ENCODE measurements around the gene LENG8.

Gene LENG8

GRCh38 chr19:54416695-54417491, 32.1 kb upstream of the LENG8 start:
- H2AFZ ChIP-seq (ENCODE audit: low read length): peak overlapping the region; percentile 87
- H2BK120ac ChIP-seq (ENCODE audit: low read depth, low read length): no peak overlapping the region
- 100% methylated on average over 2 of the region's 44 CpGs; no CpG with 5 or more reads in 1 of the 2 donors for WGBS, 2 donors (ENCODE audit: extremely low coverage in 2 of 2, insufficient read length in 2 of 2, insufficient replicate concordance in 1 of 2)
- no peak overlapping the region for H2BK12ac ChIP-seq (ENCODE audit: low read length)
- peaks cover 16 to 20% of the 10 kb centered on the region in 2 donors for H3K36me3 ChIP-seq (replicated peaks in 1 of 2; ENCODE audit: control insufficient read depth in 2 of 2, insufficient read depth in 2 of 2, low read length in 2 of 2)
- peaks cover 36 to 51% of the 10 kb centered on the region in 2 donors for H3K4me1 ChIP-seq (ENCODE audit: control insufficient read depth in 2 of 2, insufficient read depth in 1 of 2, low read depth in 1 of 2, low read length in 2 of 2)
- H3K4ac ChIP-seq (ENCODE audit: low read length): no peak overlapping the region
- H2BK15ac ChIP-seq (ENCODE audit: low read length): peak overlapping the region; percentile 69
- peak overlapping the region; percentile 97 for H3K18ac ChIP-seq (ENCODE audit: low read length)
- no peak for DNase-seq (ENCODE audit: low spot score)
- peak overlapping the region; percentile 44 for H2AK5ac ChIP-seq (ENCODE audit: low read depth, low read length)
- peak overlapping the region; percentile 98 for H3K14ac ChIP-seq (ENCODE audit: low read length)
- H4K91ac ChIP-seq (ENCODE audit: low read depth, low read length, poor library complexity): no peak overlapping the region
- peak overlapping the region; percentile 90 for H3K23ac ChIP-seq (ENCODE audit: low read depth, low read length, poor library complexity)
- H4K8ac ChIP-seq (ENCODE audit: low read depth, low read length): peak overlapping the region; percentile 90
- peaks cover 18% of the 10 kb centered on the region for H3K79me1 ChIP-seq (ENCODE audit: low read depth, low read length)
- H3K9ac ChIP-seq (ENCODE audit: low read depth, low read length, poor library complexity): peak overlapping the region; percentile 97
- H2BK5ac ChIP-seq (ENCODE audit: low read length): peak overlapping the region; percentile 96
- peak overlapping the region; percentile 78 to 94 for H3K4me3 ChIP-seq (ENCODE audit: low read length in 2 of 2)
- peak overlapping the region; percentile 88 for H3K4me2 ChIP-seq (ENCODE audit: insufficient read depth, low read length, poor library complexity, severe bottlenecking)
- peaks cover 0 to 8% of the 10 kb centered on the region in 2 donors for H3K9me3 ChIP-seq (replicated peaks in 1 of 2; ENCODE audit: control insufficient read depth in 2 of 2, insufficient read depth in 1 of 2, low read depth in 1 of 2, low read length in 2 of 2)
- H3K27me3 ChIP-seq (ENCODE audit: control insufficient read depth in 3 of 3, insufficient read depth in 3 of 3, low read depth in 1 of 3, low read length in 3 of 3): no peaks in the 10 kb centered on the region
- H3K27ac ChIP-seq (replicated peaks; ENCODE audit: low read length): peak overlapping the region; percentile 91

DNA sequence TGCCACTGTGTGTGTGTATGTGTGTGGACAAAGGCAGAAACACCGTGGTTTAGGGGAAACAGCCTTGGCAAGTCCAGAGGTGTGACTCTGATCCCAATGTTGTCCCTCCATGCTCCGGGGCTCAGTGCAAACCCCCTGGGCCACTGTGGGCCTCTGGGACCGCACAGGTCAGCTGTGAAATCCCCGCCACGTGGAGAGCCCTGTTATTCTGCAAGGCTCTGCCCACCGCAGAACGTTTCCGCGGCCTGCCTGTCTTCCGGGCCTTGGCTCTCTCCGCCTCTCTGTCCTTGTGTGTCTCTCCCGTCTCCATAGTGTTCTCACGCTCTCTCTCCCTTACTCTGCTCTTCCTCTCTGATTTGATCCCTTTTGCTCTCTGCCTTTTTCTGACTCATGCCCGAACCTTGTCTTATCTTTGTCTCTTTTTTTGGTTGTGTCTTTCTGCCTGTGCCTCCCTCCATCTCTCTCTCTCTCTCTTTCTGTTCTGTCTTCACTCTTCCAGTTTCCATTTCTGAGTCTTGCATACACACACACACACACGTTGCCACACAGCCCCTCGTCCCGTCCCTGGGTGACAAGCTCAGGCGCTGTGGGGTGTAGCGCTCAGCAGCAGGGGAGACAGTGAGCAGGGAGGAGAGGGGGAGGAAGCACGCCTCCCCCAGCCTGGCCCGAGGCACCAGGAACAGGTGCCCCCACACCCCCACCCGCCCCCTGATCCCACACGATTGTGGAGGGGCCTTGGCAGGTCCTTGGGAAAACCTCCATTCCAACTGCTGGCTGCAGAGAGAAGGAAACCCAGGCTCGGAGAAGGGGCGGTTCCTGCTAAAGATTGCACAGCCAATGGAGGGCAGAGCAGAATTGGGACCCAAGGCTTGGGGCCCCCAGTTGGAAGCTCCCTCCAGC, 30.7 kb upstream of the LENG8 start:
- H3K18ac ChIP-seq (ENCODE audit: low read length): peak overlapping the region; percentile 97
- H3K4me1 ChIP-seq (ENCODE audit: control insufficient read depth in 2 of 2, insufficient read depth in 1 of 2, low read depth in 1 of 2, low read length in 2 of 2): peaks cover 42 to 53% of the 10 kb centered on the region in 2 donors
- H2BK5ac ChIP-seq (ENCODE audit: low read length): peak overlapping the region; percentile 97
- peak overlapping the region; percentile 16 for H2BK12ac ChIP-seq (ENCODE audit: low read length)
- H3K9ac ChIP-seq (ENCODE audit: low read depth, low read length, poor library complexity): peak overlapping the region; percentile 97
- H3K23ac ChIP-seq (ENCODE audit: low read depth, low read length, poor library complexity): peak overlapping the region; percentile 2
- peaks cover 25% of the 10 kb centered on the region for H3K79me1 ChIP-seq (ENCODE audit: low read depth, low read length)
- no CpG with 5 or more reads among the region's 25 CpGs for WGBS, 2 donors (ENCODE audit: extremely low coverage in 2 of 2, insufficient read length in 2 of 2, insufficient replicate concordance in 1 of 2)
- peak overlapping the region; percentile 90 for H2BK120ac ChIP-seq (ENCODE audit: low read depth, low read length)
- peak overlapping the region; percentile 99 for H2AK5ac ChIP-seq (ENCODE audit: low read depth, low read length)
- H2AFZ ChIP-seq (ENCODE audit: low read length): peak overlapping the region; percentile 60
- H3K27me3 ChIP-seq (ENCODE audit: control insufficient read depth in 3 of 3, insufficient read depth in 3 of 3, low read depth in 1 of 3, low read length in 3 of 3): no peaks in the 10 kb centered on the region
- peaks cover 27 to 28% of the 10 kb centered on the region in 2 donors for H3K36me3 ChIP-seq (replicated peaks in 1 of 2; ENCODE audit: control insufficient read depth in 2 of 2, insufficient read depth in 2 of 2, low read length in 2 of 2)
- peaks cover 0 to 8% of the 10 kb centered on the region in 2 donors for H3K9me3 ChIP-seq (replicated peaks in 1 of 2; ENCODE audit: control insufficient read depth in 2 of 2, insufficient read depth in 1 of 2, low read depth in 1 of 2, low read length in 2 of 2)
- H4K8ac ChIP-seq (ENCODE audit: low read depth, low read length): no peak overlapping the region
- H3K4me2 ChIP-seq (ENCODE audit: insufficient read depth, low read length, poor library complexity, severe bottlenecking): peak overlapping the region; percentile 60
- no peak overlapping the region for H3K4ac ChIP-seq (ENCODE audit: low read length)
- DNase-seq (ENCODE audit: low spot score): no peak
- peak overlapping the region; percentile 91 for H3K27ac ChIP-seq (replicated peaks; ENCODE audit: low read length)
- peak overlapping the region; percentile 19 to 31 for H3K4me3 ChIP-seq (ENCODE audit: low read length in 2 of 2)
- peak overlapping the region; percentile 86 for H2BK15ac ChIP-seq (ENCODE audit: low read length)
- H3K14ac ChIP-seq (ENCODE audit: low read length): no peak overlapping the region
- peak overlapping the region; percentile 99 for H4K91ac ChIP-seq (ENCODE audit: low read depth, low read length, poor library complexity)

GRCh38 chr19:54418930-54419800, 29.8 kb upstream of the LENG8 start:
- H3K9ac ChIP-seq (ENCODE audit: low read depth, low read length, poor library complexity): peak overlapping the region; percentile 78
- H2BK12ac ChIP-seq (ENCODE audit: low read length): peak overlapping the region; percentile 59
- peaks cover 42 to 53% of the 10 kb centered on the region in 2 donors for H3K4me1 ChIP-seq (ENCODE audit: control insufficient read depth in 2 of 2, insufficient read depth in 1 of 2, low read depth in 1 of 2, low read length in 2 of 2)
- H3K18ac ChIP-seq (ENCODE audit: low read length): peak overlapping the region; percentile 97
- H3K27ac ChIP-seq (replicated peaks; ENCODE audit: low read length): peak overlapping the region; percentile 91
- H2BK120ac ChIP-seq (ENCODE audit: low read depth, low read length): peak overlapping the region; percentile 90
- H3K14ac ChIP-seq (ENCODE audit: low read length): no peak overlapping the region
- H3K4me3 ChIP-seq (ENCODE audit: low read length in 2 of 2): no peak overlapping the region
- peaks cover 0 to 9% of the 10 kb centered on the region in 2 donors for H3K9me3 ChIP-seq (replicated peaks in 1 of 2; ENCODE audit: control insufficient read depth in 2 of 2, insufficient read depth in 1 of 2, low read depth in 1 of 2, low read length in 2 of 2)
- H3K4ac ChIP-seq (ENCODE audit: low read length): no peak overlapping the region
- WGBS, 2 donors (ENCODE audit: extremely low coverage in 2 of 2, insufficient read length in 2 of 2, insufficient replicate concordance in 1 of 2): no CpG with 5 or more reads among the region's 26 CpGs
- H2BK5ac ChIP-seq (ENCODE audit: low read length): peak overlapping the region; percentile 97
- DNase-seq (ENCODE audit: low spot score): no peak
- H3K79me1 ChIP-seq (ENCODE audit: low read depth, low read length): peaks cover 28% of the 10 kb centered on the region
- peak overlapping the region; percentile 99 for H4K91ac ChIP-seq (ENCODE audit: low read depth, low read length, poor library complexity)
- H3K27me3 ChIP-seq (ENCODE audit: control insufficient read depth in 3 of 3, insufficient read depth in 3 of 3, low read depth in 1 of 3, low read length in 3 of 3): no peaks in the 10 kb centered on the region
- peak overlapping the region; percentile 99 for H2AK5ac ChIP-seq (ENCODE audit: low read depth, low read length)
- no peak overlapping the region for H2AFZ ChIP-seq (ENCODE audit: low read length)
- peak overlapping the region; percentile 17 for H3K23ac ChIP-seq (ENCODE audit: low read depth, low read length, poor library complexity)
- H3K4me2 ChIP-seq (ENCODE audit: insufficient read depth, low read length, poor library complexity, severe bottlenecking): peak overlapping the region; percentile 60
- peak overlapping the region; percentile 86 for H2BK15ac ChIP-seq (ENCODE audit: low read length)
- peaks cover 31 to 34% of the 10 kb centered on the region in 2 donors for H3K36me3 ChIP-seq (replicated peaks in 1 of 2; ENCODE audit: control insufficient read depth in 2 of 2, insufficient read depth in 2 of 2, low read length in 2 of 2)
- peak overlapping the region; percentile 23 for H4K8ac ChIP-seq (ENCODE audit: low read depth, low read length)
